HepG2 (cell line): ENCODE measurements around the gene KCTD6. TPM values are rescaled to one million over a fixed set of nuclear protein-coding genes. Genes with fewer than 3 reads are reported as not detected.

ENCODE experiments used
- GABPA ChIP-seq, 2 experiments: IDR thresholded peaks; 2 replicates each; pipeline ENCODE4 v1.6.1; 2011 to 2016; ENCODE audit warnings: low read depth in 2 of 2, low read length in 1 of 2, missing biosample characterization in 1 of 2, missing genetic modification characterization in 1 of 2
- HOMEZ ChIP-seq: IDR thresholded peaks from 2 replicates; pipeline ENCODE4 v1.6.1; 2016; ENCODE audit warnings: low read depth
- IRF1 ChIP-seq: sonication (generic); formaldehyde crosslinking; IDR thresholded peaks from 2 replicates; pipeline ENCODE4 v1.4.0; 2020; ENCODE audit warnings: low read depth, mild to moderate bottlenecking, missing genetic modification reagents
- IRF9 ChIP-seq: sonication (generic); formaldehyde crosslinking; IDR thresholded peaks from 2 replicates; pipeline ENCODE4 v1.8.0; 2022; ENCODE audit warnings: missing genetic modification reagents, mild to moderate bottlenecking, borderline replicate concordance
- KLF9 ChIP-seq: IDR thresholded peaks from 2 replicates; pipeline ENCODE4 v1.6.1; 2016; ENCODE audit warnings: low read depth
- MED13 ChIP-seq: sonication (generic); formaldehyde crosslinking; IDR thresholded peaks from 2 replicates; pipeline ENCODE4 v1.5.0; 2020; ENCODE audit warnings: missing genetic modification reagents
- PHF21A ChIP-seq: sonication (generic); formaldehyde crosslinking; IDR thresholded peaks from 2 replicates; pipeline ENCODE4 v1.5.0; 2020; ENCODE audit warnings: mild to moderate bottlenecking, missing genetic modification reagents
- RAD21 ChIP-seq: fragments of 450-650 bp; formaldehyde crosslinking; IDR thresholded peaks from 2 replicates; pipeline ENCODE4 v1.5.0; 2020; ENCODE audit warnings: mild to moderate bottlenecking
- SRY ChIP-seq: sonication (generic); formaldehyde crosslinking; IDR thresholded peaks from 2 replicates; pipeline ENCODE4 v1.8.0; 2022; ENCODE audit warnings: mild to moderate bottlenecking, missing genetic modification reagents
- TAF1 ChIP-seq: sonication (generic); formaldehyde crosslinking; IDR thresholded peaks from 2 replicates; pipeline ENCODE4 v1.4.0; 2020; ENCODE audit warnings: missing genetic modification reagents
- THAP7 ChIP-seq: sonication (generic); formaldehyde crosslinking; IDR thresholded peaks from 2 replicates; pipeline ENCODE4 v1.8.1; 2023; ENCODE audit warnings: mild to moderate bottlenecking, missing genetic modification reagents
- USF2 ChIP-seq, 2 experiments: sonication (generic) in 1 of 2; formaldehyde crosslinking in 1 of 2; IDR thresholded peaks; 2 replicates each; pipeline versions ENCODE4 v1.5.1 to v1.6.1; 2011 to 2020; ENCODE audit warnings: borderline replicate concordance in 1 of 2, low read depth in 1 of 2, low read length in 1 of 2, mild to moderate bottlenecking in 1 of 2, missing genetic modification reagents in 1 of 2, moderate library complexity in 1 of 2
- ZBTB7A ChIP-seq: sonication (generic); formaldehyde crosslinking; IDR thresholded peaks from 2 replicates; pipeline ENCODE4 v1.8.0; 2022; ENCODE audit warnings: mild to moderate bottlenecking, missing genetic modification reagents
- ZNF253 ChIP-seq: sonication (generic); formaldehyde crosslinking; IDR thresholded peaks from 2 replicates; pipeline ENCODE4 v1.8.0; 2022; ENCODE audit warnings: mild to moderate bottlenecking, missing genetic modification reagents, borderline replicate concordance
- ZNF33A ChIP-seq: sonication (generic); formaldehyde crosslinking; IDR thresholded peaks from 2 replicates; pipeline ENCODE4 v1.5.1; 2020; ENCODE audit warnings: missing genetic modification reagents, mild to moderate bottlenecking, moderate library complexity, borderline replicate concordance
- ZNF576 ChIP-seq: sonication (generic); formaldehyde crosslinking; IDR thresholded peaks from 2 replicates; pipeline ENCODE4 v1.4.0; 2020; ENCODE audit warnings: mild to moderate bottlenecking, missing genetic modification reagents
- ZNF580 ChIP-seq: IDR thresholded peaks from 2 replicates; pipeline ENCODE4 v1.6.1; 2016; ENCODE audit warnings: low read depth, borderline replicate concordance
- ZSCAN29 ChIP-seq: sonication (generic); formaldehyde crosslinking; conservative IDR thresholded peaks from 2 replicates; pipeline ENCODE4 v1.4.0; 2020; ENCODE audit warnings: mild to moderate bottlenecking, missing genetic modification reagents
- ZSCAN5A ChIP-seq: sonication (generic); formaldehyde crosslinking; IDR thresholded peaks from 2 replicates; pipeline ENCODE4 v1.8.0; 2022; ENCODE audit warnings: mild to moderate bottlenecking, missing genetic modification reagents, borderline replicate concordance
- polyA plus RNA-seq, 8 experiments: library from polyadenylated mRNA; depleted of rRNA in 3 of 8; stranded (reverse) in 7 of 8; unstranded in 1 of 8; fragments of >200 nt; fragmentation: Illumina TruSeq in 4 of 8; extraction: Trizol in 4 of 8; gene quantifications; 2 replicates each; pipeline versions ENCODE4 v1.2.1 to v1.2.3, GENCODE V29; 2011 to 2016; ENCODE audit warnings: low read depth in 4 of 8, missing spikeins in 1 of 8, mixed read lengths in 1 of 8; ENCODE audit not compliant: insufficient read depth in 1 of 8
- total RNA-seq, 5 experiments: library from RNA; depleted of rRNA; stranded (reverse); fragments of >200 nt; fragmentation: Illumina TruSeq; extraction: Trizol; gene quantifications; 2 replicates each; pipeline ENCODE4 v1.2.3, GENCODE V29; 2016; ENCODE audit warnings: low read depth in 1 of 5

KCTD6 gene
- total and polyA plus RNA-seq, 2 of the 13 experiments (the other 11 are each of a cell fraction or from before 2014, with no cell fraction given): 13.4 to 14.2 TPM

GRCh38 chr3:58519668-58520402 is 27.9 kb downstream of the KCTD6 start (continued):
- TF ChIP-seq IRF9 (CRISPR knock-in tag): peak; percentile 22; the same call in 1 of the 2 replicates
- TF ChIP-seq RAD21 (CRISPR knock-in tag): no peak
- TF ChIP-seq ZNF576 (CRISPR knock-in tag): no peak
- peak; percentile 67; the same call in 1 of the 2 replicates for TF ChIP-seq THAP7 (CRISPR knock-in tag)
- no peak for TF ChIP-seq IRF1 (CRISPR knock-in tag)
- TF ChIP-seq USF2 (IDR thresholded peaks at IDR 0.05; ENCODE audit: low read depth, low read length): no peak
- no peak for TF ChIP-seq USF2 (CRISPR knock-in tag; IDR thresholded peaks at IDR 0.05; ENCODE audit: borderline replicate concordance)
- no peak for TF ChIP-seq ZBTB7A (CRISPR knock-in tag)
- peak; percentile 26; the same call in 1 of the 2 replicates for TF ChIP-seq HOMEZ
- no peak for TF ChIP-seq KLF9
- TF ChIP-seq ZNF580 (CRISPR knock-in tag): peak; percentile 53; the same call in 1 of the 2 replicates
- TF ChIP-seq SRY (CRISPR knock-in tag): no peak
- peak; percentile 75 for TF ChIP-seq PHF21A (CRISPR knock-in tag)
- TF ChIP-seq TAF1 (CRISPR knock-in tag): no peak
- TF ChIP-seq ZSCAN5A (CRISPR knock-in tag): no peak
- no peak for TF ChIP-seq GABPA (IDR thresholded peaks at IDR 0.05; ENCODE audit: low read depth, low read length)
- TF ChIP-seq GABPA (CRISPR knock-in tag; IDR thresholded peaks at IDR 0.05; ENCODE audit: low read depth): no peak; the same call in 1 of the 2 replicates
- no peak for TF ChIP-seq ZSCAN29 (CRISPR knock-in tag)
- no peak for TF ChIP-seq MED13
- TF ChIP-seq ZNF33A (CRISPR knock-in tag): no peak
- TF ChIP-seq ZNF253 (CRISPR knock-in tag): no peak
